ENCODE data around the gene NUP98.
A peak's percentile ranks its signal among the peaks of the same experiment; 100 is the strongest.
"Not testable (repeated sequence)": the region's sequence is repeated elsewhere in the genome, so short reads cannot be mapped to it uniquely, and the experiment has no call there.

Gene NUP98

GRCh38 chr11:3826721-3827120 is 29.4 kb upstream of the NUP98 start:
- DNase-seq (ENCODE audit: low spot score), result peak; percentile 74

GRCh38 chr11:3825473-3826154 is 28.3 kb upstream of the NUP98 start:
- no peak for DNase-seq (ENCODE audit: low spot score)

- DNase-seq (ENCODE audit: low spot score), result peak; percentile 87
These were observed 27.5 kb upstream of the NUP98 start for GRCh38 chr11:3824714-3825472.

- no peak for DNase-seq (ENCODE audit: low spot score)
These were observed 26.6 kb upstream of the NUP98 start for GRCh38 chr11:3823762-3824506.

GRCh38 chr11:3823303-3823702 is 25.9 kb upstream of the NUP98 start:
- DNase-seq (ENCODE audit: low spot score), result no peak

- DNase-seq (ENCODE audit: low spot score), result no peak
These were observed 25.0 kb upstream of the NUP98 start for GRCh38 chr11:3822312-3822711.

- DNase-seq (ENCODE audit: low spot score), result no peak
These were observed 23.6 kb upstream of the NUP98 start for GRCh38 chr11:3820971-3821370.

GRCh38 chr11:3817181-3817800 is 19.9 kb upstream of the NUP98 start:
- no peak for DNase-seq (ENCODE audit: low spot score)

- DNase-seq (ENCODE audit: low spot score), result peak; percentile 37
These were observed 19.3 kb upstream of the NUP98 start for GRCh38 chr11:3816673-3817072.

GRCh38 chr11:3815845-3816244 is 18.5 kb upstream of the NUP98 start:
- DNase-seq (ENCODE audit: low spot score), result no peak

- not testable (repeated sequence) for DNase-seq (ENCODE audit: low spot score)
These were observed 17.5 kb upstream of the NUP98 start for GRCh38 chr11:3814832-3815231.

GRCh38 chr11:3810951-3811350 is 13.6 kb upstream of the NUP98 start:
- DNase-seq (ENCODE audit: low spot score), result no peak

GRCh38 chr11:3810446-3810845 is 13.1 kb upstream of the NUP98 start:
- DNase-seq (ENCODE audit: low spot score), result no peak

- no peak for DNase-seq (ENCODE audit: low spot score)
These were observed 12.2 kb upstream of the NUP98 start for GRCh38 chr11:3809624-3809928.

- DNase-seq (ENCODE audit: low spot score), result peak; percentile 65
These were observed 11.7 kb upstream of the NUP98 start for GRCh38 chr11:3808861-3809623.

- DNase-seq (ENCODE audit: low spot score), result peak; percentile 94
These were observed 10.8 kb upstream of the NUP98 start, which contains the start of gene PGAP2 for GRCh38 chr11:3807909-3808860. Gene PGAP2, plus strand, starts transcription at chr11:3808560. Its CDS starts 2,700 bp downstream, at chr11:3811260.

- DNase-seq (ENCODE audit: low spot score), result no peak
These were observed 6.6 kb upstream of the NUP98 start for GRCh38 chr11:3803726-3804495.

- DNase-seq (ENCODE audit: low spot score), result no peak
These were observed 4.8 kb upstream of the NUP98 start for GRCh38 chr11:3802011-3802790.

- no peak for DNase-seq (ENCODE audit: low spot score)
These were observed 2.5 kb upstream of the NUP98 start for GRCh38 chr11:3799873-3800272.

Data from iPS-NIHi11 (cell line).